Peyer's patch (tissue), 4 donors: ENCODE data around the gene MCF2L2.

Experiments
- CTCF ChIP-seq, 6 experiments: fragments of 450-650 bp in 4 of 6; fragments of 200-600 bp in 2 of 6; sonication (generic) in 1 of 6; IDR thresholded peaks; one replicate each; pipeline ENCODE4 v1.5.1; 2017 to 2019; ENCODE audit warnings: antibody characterized with exemption in 6 of 6, mild to moderate bottlenecking in 3 of 6, moderate library complexity in 1 of 6
- POLR2A ChIP-seq, 2 donors: fragments of 450-650 bp; IDR thresholded peaks; one replicate each; pipeline ENCODE4 v1.5.1; 2017; ENCODE audit warnings: antibody characterized with exemption in 2 of 2, mild to moderate bottlenecking in 2 of 2, moderate library complexity in 2 of 2

- TF ChIP-seq CTCF (IDR thresholded peaks at IDR 0.05) (no peak), POLR2A (IDR thresholded peaks at IDR 0.05) (no peak)
These were observed 15.3 kb upstream of the MCF2L2 start for GRCh38 chr3:183443395-183444385.
